Left forelimb (tissue), 1 donor: ENCODE results near the gene GAR1.
"Not testable (repeated sequence)": the region's sequence is repeated elsewhere in the genome, so short reads cannot be mapped to it uniquely, and the experiment has no call there.

Source experiments
- DNase-seq: peaks from one replicate; pipeline ENCODE4 v3.0.0-alpha.2; 2018; ENCODE audit warnings: low spot score

The GAR1 gene

GRCh38 chr4:109846395-109847098, 31.0 kb downstream of the GAR1 start:
- no peak for DNase-seq

- DNase-seq: no peak
These were observed 32.4 kb downstream of the GAR1 start, which contains the start of gene LRIT3 for GRCh38 chr4:109847896-109848442. LRIT3 (plus strand) TSS chr4:109848107; CDS start chr4:109848202, 95 bp downstream.

- DNase-seq: no peak
These were observed 32.9 kb downstream of the GAR1 start for GRCh38 chr4:109848501-109848900.

GRCh38 chr4:109850601-109851000, 35.0 kb downstream of the GAR1 start:
- DNase-seq: no peak

DNA sequence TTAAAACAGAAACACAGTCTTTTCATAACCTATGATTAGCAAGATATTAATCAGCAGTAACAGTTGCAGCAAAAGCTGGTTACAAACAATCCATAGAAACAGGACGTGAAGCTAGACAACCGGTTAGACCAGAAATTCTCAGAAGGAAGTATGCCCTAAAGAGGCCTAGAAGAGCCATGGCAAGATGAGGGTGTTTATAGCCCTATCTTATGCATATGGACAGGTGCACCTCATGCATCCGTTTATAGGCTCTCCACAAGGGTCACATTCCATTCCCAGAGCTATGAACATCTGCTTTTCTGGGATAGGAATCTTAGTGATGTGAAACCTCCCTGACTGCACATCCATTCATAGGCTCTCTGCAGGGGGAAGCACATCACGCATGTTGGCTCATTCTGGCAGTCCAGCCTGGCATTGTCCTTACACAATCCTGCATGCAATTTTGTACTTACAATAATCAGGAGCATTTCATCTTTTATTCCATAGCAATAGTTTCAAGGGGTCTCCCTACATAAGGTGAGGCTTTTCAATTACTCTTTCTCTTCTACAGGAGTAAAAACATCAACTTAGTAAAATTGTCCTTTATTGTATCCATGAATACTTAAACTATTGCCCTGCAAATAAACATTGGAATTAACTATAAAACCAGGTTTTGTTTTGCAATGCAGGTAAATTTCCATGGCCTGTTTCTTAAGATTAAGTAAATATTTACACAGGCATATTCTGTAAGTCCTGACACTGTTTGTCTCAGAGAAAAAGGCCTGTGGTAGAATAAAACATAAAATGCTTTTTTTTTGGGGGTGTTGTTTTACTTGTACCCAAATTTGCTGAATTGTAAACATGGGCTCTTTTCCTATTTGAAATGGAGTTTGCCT, 44.1 kb downstream of the GAR1 start:
- DNase-seq: not testable (repeated sequence)

- DNase-seq: no peak
These were observed 45.7 kb downstream of the GAR1 start for GRCh38 chr4:109861271-109861670.

DNA sequence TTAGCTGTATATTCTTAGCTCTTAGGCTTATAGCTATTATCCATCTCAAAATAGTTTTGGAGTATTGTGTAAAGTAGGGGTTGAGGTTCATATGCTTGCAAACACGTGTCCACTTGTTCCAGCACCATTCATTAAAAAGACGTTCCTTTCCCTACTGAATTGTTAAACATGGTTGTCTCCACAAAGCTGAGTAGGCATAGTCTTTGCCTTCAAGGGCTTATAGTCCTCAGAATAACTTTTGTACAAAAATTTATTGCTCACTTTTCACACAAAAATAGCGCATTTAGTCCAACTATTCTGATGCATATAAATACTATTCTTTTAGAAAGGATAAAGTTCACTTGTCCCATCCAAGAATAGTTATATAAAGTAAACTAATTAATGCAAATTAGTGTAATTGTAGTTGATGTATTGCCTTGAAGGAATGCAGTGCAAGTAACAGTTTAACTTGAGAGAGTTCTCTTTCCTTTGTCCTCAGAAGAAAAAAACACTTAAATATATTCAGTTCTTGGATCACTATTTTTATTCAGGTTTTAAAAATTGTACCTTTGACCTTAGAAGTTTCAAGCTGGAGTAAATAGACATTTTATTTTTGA, 46.5 kb downstream of the GAR1 start:
- no peak for DNase-seq

- no peak for DNase-seq
These were observed 48.6 kb downstream of the GAR1 start for GRCh38 chr4:109864134-109864533.

- no peak for DNase-seq
These were observed 54.5 kb downstream of the GAR1 start for GRCh38 chr4:109870061-109870460.

DNA sequence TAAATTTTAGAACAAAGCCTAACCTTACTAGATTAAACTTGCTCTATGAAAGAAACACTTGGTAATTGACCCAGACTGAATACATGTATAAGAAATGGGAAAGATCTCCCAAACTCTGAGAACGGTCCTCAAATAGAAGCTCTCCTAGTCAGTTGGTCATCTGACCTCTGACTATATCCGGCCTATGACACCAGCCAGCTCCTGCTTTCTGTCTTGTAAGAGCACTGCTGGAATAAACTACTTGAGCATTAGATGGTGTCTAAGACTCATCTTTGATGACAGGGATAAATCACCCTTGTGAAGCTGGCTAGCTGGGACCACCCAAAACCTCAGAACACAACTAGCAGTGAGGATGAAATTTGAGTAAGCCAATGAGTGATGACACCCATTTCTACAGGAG, 56.5 kb downstream of the GAR1 start:
- no peak for DNase-seq

DNA sequence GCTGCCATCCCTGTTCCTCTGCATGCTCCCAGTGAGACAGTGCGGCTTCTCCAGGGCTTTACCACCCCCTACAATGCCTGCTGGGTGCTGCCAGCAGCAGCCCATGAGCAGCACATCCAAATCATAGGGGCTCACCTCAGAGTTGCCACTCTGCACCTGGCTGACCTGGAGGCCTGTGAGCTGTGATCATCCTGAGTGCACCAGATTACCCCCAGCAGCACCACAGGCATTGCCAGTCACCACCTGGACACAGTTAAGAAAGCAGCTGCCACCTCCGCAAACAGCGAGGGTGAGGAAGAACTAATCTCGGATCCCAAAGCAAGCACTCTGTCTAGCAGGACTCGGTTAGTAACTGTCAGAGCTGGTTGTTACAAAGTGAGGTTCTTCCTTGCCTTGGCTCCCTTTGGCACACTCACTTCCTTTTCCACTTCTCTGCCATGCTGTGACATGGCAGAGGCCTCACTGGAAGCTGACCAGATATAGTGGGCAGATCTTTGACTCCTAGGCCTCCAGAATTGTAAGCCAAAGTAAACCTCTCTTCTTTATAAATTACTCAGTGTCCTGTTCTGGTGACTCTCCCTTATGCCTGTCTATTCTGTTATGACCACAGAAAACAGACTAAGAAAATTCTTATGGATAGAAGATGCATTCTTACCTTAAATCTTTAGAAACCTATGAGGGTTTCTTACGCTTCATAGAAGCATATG, 57.5 kb downstream of the GAR1 start:
- no peak for DNase-seq

DNA sequence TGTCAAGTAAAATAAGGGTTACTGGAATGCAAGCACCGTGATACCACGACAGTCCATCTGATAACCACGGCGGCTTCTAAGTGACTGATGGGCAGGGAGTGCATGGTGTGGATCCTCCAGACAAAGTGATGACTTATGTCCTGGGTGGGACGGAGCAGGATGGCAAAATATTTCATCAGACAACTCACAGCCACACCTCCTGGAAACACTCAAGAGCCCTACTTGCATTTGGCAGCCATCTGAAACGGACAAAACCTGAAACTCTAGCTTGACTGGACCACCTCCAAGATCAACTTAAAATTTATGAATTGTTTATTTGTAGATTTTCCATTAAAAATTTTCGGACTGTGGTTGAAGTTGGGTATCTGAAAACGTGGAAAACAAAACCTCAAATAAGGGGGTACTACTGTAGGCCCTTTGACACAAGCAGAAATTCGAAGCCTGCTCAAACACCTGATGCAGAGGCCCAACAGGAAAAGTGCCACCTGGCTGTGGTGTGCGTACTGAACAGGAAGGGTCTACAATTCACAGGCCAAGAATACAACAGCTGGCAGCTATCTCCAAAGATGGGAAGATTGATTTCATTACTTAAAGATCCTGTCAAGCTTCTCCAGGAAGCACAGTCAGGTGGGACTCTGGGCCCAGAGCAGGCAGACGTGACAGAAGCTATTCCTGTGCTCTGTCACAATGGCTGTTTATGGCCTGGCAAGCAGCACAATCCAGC, 58.4 kb downstream of the GAR1 start:
- DNase-seq: no peak
